ENCODE results near the gene OR2T1.
"Not testable (repeated sequence)": the region's sequence is repeated elsewhere in the genome, so short reads cannot be mapped to it uniquely, and the experiment has no call there.

The OR2T1 gene

DNA sequence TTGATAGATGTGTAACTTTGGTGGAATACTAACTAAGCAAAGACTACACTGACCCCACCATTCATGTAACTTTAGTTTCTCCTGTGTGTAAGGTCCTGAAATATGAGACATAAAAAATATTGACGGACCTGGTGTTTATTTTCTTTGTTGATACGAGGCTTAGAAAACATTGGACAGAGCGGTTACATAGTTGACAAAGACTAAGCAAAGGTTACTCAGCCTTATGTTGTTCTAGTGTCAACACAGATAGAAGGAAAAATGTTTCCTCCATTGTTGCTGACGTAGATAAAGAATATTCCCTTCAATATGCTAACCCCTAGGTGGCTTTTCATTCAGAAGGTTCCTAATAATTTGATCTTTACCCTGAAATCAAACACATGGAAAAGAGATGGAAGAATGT is 52.2 kb downstream of the OR2T1 start:
- not testable (repeated sequence) for H3K27me3 ChIP-seq (ENCODE audit: control insufficient read depth in 3 of 3, insufficient read depth in 3 of 3, low read depth in 1 of 3, low read length in 3 of 3); H3K27ac ChIP-seq (replicated peaks; ENCODE audit: low read length); H2BK120ac ChIP-seq (ENCODE audit: low read depth, low read length); H3K36me3 ChIP-seq (replicated peaks in 1 of 2; ENCODE audit: control insufficient read depth in 2 of 2, insufficient read depth in 2 of 2, low read length in 2 of 2); H3K4ac ChIP-seq (ENCODE audit: low read length); H2BK12ac ChIP-seq (ENCODE audit: low read length); H4K8ac ChIP-seq (ENCODE audit: low read depth, low read length); H2BK15ac ChIP-seq (ENCODE audit: low read length); H3K4me3 ChIP-seq (ENCODE audit: low read length in 2 of 2); H2BK5ac ChIP-seq (ENCODE audit: low read length); H3K79me1 ChIP-seq (ENCODE audit: low read depth, low read length); H4K91ac ChIP-seq (ENCODE audit: low read depth, low read length, poor library complexity); H3K9me3 ChIP-seq (replicated peaks in 1 of 2; ENCODE audit: control insufficient read depth in 2 of 2, insufficient read depth in 1 of 2, low read depth in 1 of 2, low read length in 2 of 2); H3K23ac ChIP-seq (ENCODE audit: low read depth, low read length, poor library complexity); H2AFZ ChIP-seq (ENCODE audit: low read length); H3K4me1 ChIP-seq (ENCODE audit: control insufficient read depth in 2 of 2, insufficient read depth in 1 of 2, low read depth in 1 of 2, low read length in 2 of 2); H2AK5ac ChIP-seq (ENCODE audit: low read depth, low read length); H3K14ac ChIP-seq (ENCODE audit: low read length); DNase-seq (ENCODE audit: low spot score); H3K9ac ChIP-seq (ENCODE audit: low read depth, low read length, poor library complexity); H3K18ac ChIP-seq (ENCODE audit: low read length); H3K4me2 ChIP-seq (ENCODE audit: insufficient read depth, low read length, poor library complexity, severe bottlenecking)
- WGBS, 2 donors (ENCODE audit: extremely low coverage in 2 of 2, insufficient read length in 2 of 2, insufficient replicate concordance in 1 of 2): no CpG with 5 or more reads among the region's 4 CpGs

DNA sequence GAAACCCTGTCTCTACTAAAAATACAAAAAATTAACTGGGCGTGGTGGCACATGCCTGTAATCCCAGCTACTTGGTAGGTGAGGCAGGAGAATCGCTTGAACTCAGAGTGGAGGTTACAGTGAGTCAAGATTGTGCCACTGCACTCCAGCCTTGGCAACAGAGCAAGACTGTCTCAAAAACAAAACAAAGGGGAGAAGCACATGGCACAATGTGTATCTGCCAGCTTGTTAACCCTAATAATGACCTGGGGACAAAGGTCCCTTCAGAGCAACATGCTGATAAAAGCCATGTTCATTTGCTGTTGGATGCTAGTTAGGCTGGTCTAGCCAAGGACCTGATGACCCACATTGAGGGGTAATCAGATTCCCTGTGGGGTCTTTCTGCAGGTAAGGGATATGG is 53.8 kb downstream of the OR2T1 start:
- H2BK15ac ChIP-seq (ENCODE audit: low read length); H2BK12ac ChIP-seq (ENCODE audit: low read length); H3K9ac ChIP-seq (ENCODE audit: low read depth, low read length, poor library complexity); DNase-seq (ENCODE audit: low spot score); H4K91ac ChIP-seq (ENCODE audit: low read depth, low read length, poor library complexity); H3K14ac ChIP-seq (ENCODE audit: low read length); H3K4me2 ChIP-seq (ENCODE audit: insufficient read depth, low read length, poor library complexity, severe bottlenecking); H2AFZ ChIP-seq (ENCODE audit: low read length); H3K79me1 ChIP-seq (ENCODE audit: low read depth, low read length); H2AK5ac ChIP-seq (ENCODE audit: low read depth, low read length); H3K4ac ChIP-seq (ENCODE audit: low read length); H4K8ac ChIP-seq (ENCODE audit: low read depth, low read length); H3K9me3 ChIP-seq (replicated peaks in 1 of 2; ENCODE audit: control insufficient read depth in 2 of 2, insufficient read depth in 1 of 2, low read depth in 1 of 2, low read length in 2 of 2); H2BK5ac ChIP-seq (ENCODE audit: low read length); H3K27ac ChIP-seq (replicated peaks; ENCODE audit: low read length); H3K4me1 ChIP-seq (ENCODE audit: control insufficient read depth in 2 of 2, insufficient read depth in 1 of 2, low read depth in 1 of 2, low read length in 2 of 2); H3K23ac ChIP-seq (ENCODE audit: low read depth, low read length, poor library complexity); H2BK120ac ChIP-seq (ENCODE audit: low read depth, low read length); H3K27me3 ChIP-seq (ENCODE audit: control insufficient read depth in 3 of 3, insufficient read depth in 3 of 3, low read depth in 1 of 3, low read length in 3 of 3); H3K4me3 ChIP-seq (ENCODE audit: low read length in 2 of 2); H3K18ac ChIP-seq (ENCODE audit: low read length); H3K36me3 ChIP-seq (replicated peaks in 1 of 2; ENCODE audit: control insufficient read depth in 2 of 2, insufficient read depth in 2 of 2, low read length in 2 of 2): not testable (repeated sequence)
- no CpG with 5 or more reads among the region's 2 CpGs for WGBS, 2 donors (ENCODE audit: extremely low coverage in 2 of 2, insufficient read length in 2 of 2, insufficient replicate concordance in 1 of 2)

Data from neuronal stem cell (in vitro differentiated cells).